HG03565 (cell line): ENCODE results near the gene TSHR.

Experiments used
- ATAC-seq: cut with Tn5 transposase; IDR thresholded peaks from one replicate; pipeline ENCODE4 v1.9.1; 2021; ENCODE audit warnings: mild to moderate bottlenecking, moderate library complexity; ENCODE audit not compliant: unreplicated experiment

Gene TSHR

GRCh38 chr14:81132468-81132867 lies 177.0 kb downstream of the TSHR start:
- ATAC-seq, result no peak

- no peak for ATAC-seq
These were observed 178.0 kb downstream of the TSHR start for GRCh38 chr14:81133400-81133799.

- ATAC-seq, result no peak
These were observed 181.9 kb downstream of the TSHR start for GRCh38 chr14:81137316-81137715.

- no peak for ATAC-seq
These were observed 183.0 kb downstream of the TSHR start for GRCh38 chr14:81138429-81138828.

GRCh38 chr14:81141426-81141825 lies 186.0 kb downstream of the TSHR start:
- ATAC-seq, result no peak

- ATAC-seq, result no peak
These were observed 188.4 kb downstream of the TSHR start for GRCh38 chr14:81143793-81144192.

- no peak for ATAC-seq
These were observed 189.6 kb downstream of the TSHR start for GRCh38 chr14:81144824-81145603.

GRCh38 chr14:81147140-81147897 lies 191.9 kb downstream of the TSHR start:
- no peak for ATAC-seq

GRCh38 chr14:81148635-81149034 lies 193.2 kb downstream of the TSHR start:
- ATAC-seq, result no peak

GRCh38 chr14:81153187-81153586 lies 197.8 kb downstream of the TSHR start:
- ATAC-seq, result peak; percentile 74

- ATAC-seq, result no peak
These were observed 202.0 kb downstream of the TSHR start for GRCh38 chr14:81157431-81157830.

- ATAC-seq, result no peak
These were observed 205.7 kb downstream of the TSHR start for GRCh38 chr14:81161088-81161487.

GRCh38 chr14:81161749-81162148 lies 206.3 kb downstream of the TSHR start:
- ATAC-seq, result no peak

GRCh38 chr14:81162941-81163340 lies 207.5 kb downstream of the TSHR start:
- ATAC-seq, result no peak

GRCh38 chr14:81164167-81164774 lies 208.8 kb downstream of the TSHR start:
- ATAC-seq, result peak; percentile 96

GRCh38 chr14:81165188-81165587 lies 209.8 kb downstream of the TSHR start:
- no peak for ATAC-seq

- ATAC-seq, result no peak
These were observed 210.7 kb downstream of the TSHR start for GRCh38 chr14:81166121-81166520.

GRCh38 chr14:81169267-81169666 lies 213.8 kb downstream of the TSHR start:
- ATAC-seq, result no peak

- no peak for ATAC-seq
These were observed 214.3 kb downstream of the TSHR start for GRCh38 chr14:81169711-81170103.

GRCh38 chr14:81170104-81170828 lies 214.8 kb downstream of the TSHR start:
- ATAC-seq, result peak; percentile 89

- ATAC-seq, result no peak
These were observed 215.4 kb downstream of the TSHR start for GRCh38 chr14:81170829-81171195.
